Islet precursor cell (in vitro differentiated cells): ENCODE results near the gene PRRG2.
"Not testable (repeated sequence)": the region's sequence is repeated elsewhere in the genome, so short reads cannot be mapped to it uniquely, and the experiment has no call there.

Experiments used
- DNase-seq: peaks from one replicate; pipeline ENCODE4 v3.0.0-alpha.2; 2018

PRRG2 gene

GRCh38 chr19:49614096-49614833 lies 33.1 kb downstream of the PRRG2 start:
- DNase-seq = peak; percentile 68

DNA sequence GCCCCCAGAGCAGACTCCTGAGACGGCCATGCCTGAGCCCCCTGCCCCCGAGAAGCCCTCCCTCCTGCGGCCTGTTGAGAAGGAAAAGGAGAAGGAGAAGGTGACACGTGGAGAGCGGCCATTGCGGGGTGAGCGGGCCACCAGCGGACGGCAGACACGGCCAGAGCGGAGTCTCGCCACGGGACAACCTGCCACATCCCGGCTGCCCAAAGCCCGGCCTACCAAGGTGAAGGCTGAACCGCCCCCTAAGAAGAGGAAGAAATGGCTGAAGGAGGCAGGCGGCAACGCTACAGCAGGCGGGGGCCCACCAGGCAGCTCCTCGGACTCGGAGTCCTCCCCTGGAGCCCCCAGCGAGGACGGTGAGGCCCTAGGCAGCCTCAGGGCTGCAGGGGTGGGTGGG lies 34.7 kb downstream of the PRRG2 start:
- DNase-seq = no peak

GRCh38 chr19:49616532-49616931 lies 35.4 kb downstream of the PRRG2 start:
- DNase-seq = no peak

DNA sequence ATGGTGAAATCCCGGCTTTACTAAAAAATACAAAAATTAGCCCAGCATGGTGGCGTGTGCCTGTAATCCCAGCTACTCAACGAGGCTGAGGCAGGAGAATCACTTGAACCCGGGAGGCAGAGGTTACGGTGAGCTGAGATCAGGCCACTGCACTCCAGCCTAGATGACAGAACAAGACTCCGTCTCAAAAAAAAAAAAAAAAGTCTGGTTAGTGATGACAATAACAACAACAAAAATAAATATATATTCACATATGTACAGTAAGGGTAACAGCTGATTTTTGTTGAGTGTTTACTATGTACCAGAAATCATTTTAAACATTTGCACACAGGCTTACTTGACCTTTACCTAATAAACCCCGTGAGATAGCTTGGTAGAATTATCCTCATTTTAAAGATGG lies 35.8 kb downstream of the PRRG2 start:
- DNase-seq = no peak

DNA sequence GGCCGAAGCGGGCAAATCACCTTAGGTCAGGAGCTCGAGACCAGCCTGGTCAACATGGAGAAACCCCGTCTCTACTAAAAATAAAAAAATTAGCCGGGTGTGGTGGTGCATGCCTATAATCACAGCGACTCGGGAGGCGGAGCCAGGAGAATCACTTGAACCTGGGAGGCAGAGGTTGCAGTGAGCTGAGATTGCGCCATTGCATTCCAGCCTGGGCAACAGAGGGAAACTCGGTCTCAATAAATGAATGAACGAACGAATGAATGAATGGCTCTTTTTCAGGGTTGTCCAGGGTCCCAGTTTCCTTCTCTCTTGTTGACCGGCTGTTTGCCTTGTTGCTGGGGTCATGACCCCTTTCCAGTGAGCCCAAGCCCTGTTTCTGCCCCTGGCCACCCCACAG lies 36.7 kb downstream of the PRRG2 start:
- not testable (repeated sequence) for DNase-seq

DNA sequence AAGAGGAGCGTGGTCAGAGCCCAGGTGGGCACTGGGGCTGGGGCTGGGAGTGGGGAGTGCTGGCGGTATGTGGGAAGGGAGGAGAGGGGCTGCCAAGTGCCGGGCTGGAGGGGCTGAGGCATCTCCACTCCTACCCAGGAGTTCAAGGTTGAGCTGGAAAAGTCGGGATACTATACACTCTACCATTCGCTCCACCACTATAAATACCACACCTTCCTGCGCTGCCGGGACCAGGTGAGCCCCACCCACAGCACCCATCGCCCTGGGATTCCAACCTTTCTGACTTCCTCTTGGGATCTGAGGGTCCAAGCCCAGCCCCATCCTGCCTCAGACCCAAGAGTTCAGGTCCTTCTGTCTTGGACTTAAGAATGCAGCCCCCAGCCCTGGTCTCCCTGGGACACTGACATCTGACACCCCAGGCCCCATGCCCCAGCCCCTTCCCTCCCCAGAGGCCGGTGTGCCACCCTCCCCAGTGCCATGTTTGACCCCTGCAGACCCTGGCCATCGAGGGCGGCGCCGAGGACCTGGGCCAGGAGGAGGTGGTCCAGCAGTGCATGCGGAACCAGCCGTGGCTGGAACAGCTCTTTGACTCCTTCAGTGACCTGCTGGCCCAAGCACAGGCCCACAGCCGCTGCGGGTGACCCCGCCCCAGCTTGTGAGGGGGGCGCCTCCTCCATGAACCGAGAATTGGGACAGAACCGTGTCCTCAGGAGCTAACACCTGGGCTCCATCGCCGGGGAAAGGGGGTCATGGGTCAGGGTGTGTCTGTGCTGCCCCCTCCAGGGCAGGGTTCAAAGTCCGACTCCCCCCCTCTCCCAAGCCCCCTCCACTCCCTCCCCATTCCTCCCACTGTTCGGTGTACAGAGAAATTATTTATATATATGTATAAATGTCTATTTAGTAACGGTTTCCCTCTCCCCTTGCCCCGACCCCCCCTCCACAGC lies 44.1 kb downstream of the PRRG2 start:
- no peak for DNase-seq

DNA sequence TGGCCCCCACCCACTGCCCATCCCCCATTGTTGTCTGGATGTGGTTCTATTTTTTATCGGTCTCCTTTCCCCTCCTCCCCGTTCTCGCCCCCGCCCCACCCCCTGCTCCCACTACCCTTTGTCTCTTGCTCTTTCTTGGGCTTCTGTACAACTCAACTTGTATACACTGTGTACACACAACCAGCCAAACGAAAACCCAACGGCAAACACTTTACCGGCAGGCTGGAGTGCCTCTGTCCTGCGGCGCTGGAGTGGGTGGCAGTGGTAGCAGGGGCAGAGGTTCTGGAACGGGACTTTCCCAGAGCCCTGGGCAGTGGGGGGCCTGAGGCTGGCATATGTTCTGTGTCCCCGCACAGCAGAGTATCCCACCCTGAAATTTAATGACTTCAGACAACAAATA lies 45.1 kb downstream of the PRRG2 start:
- DNase-seq = no peak

- DNase-seq = no peak
Observed at GRCh38 chr19:49629659-49630058, 48.5 kb downstream of the PRRG2 start.

DNA sequence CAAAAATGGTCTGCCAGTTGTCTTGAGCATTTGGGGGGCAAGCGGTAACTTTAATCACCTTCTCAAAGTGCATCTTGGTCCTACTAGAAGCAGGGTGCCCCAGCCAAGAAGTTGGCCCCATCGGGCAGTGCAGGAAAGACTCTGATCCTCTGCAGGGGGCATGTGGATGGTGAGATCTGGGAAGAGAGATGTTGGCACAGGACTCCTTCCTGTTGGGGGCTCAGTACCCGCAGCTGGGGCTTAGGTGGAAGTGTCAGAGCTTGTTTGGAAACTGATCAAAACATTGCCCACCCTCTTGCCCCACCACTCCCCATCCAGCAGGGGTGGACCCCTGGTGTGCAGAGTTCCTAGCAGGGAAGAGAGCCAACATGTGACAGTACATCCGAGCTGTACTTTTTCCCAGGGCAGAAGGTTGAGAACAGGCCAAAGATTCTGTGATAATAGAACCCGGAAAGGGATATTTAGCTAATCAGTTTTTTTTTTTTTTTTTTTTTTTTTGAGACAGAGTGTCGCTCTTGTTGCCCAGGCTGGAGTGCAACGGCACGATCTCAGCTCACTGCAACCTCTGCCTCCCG lies 50.0 kb downstream of the PRRG2 start:
- no peak for DNase-seq

GRCh38 chr19:49631610-49632192 lies 50.6 kb downstream of the PRRG2 start:
- no peak for DNase-seq

GRCh38 chr19:49632576-49632975 lies 51.5 kb downstream of the PRRG2 start:
- DNase-seq = no peak

GRCh38 chr19:49633273-49633672 lies 52.2 kb downstream of the PRRG2 start:
- not testable (repeated sequence) for DNase-seq

- no peak for DNase-seq
Observed at GRCh38 chr19:49635530-49636232, 54.6 kb downstream of the PRRG2 start.

DNA sequence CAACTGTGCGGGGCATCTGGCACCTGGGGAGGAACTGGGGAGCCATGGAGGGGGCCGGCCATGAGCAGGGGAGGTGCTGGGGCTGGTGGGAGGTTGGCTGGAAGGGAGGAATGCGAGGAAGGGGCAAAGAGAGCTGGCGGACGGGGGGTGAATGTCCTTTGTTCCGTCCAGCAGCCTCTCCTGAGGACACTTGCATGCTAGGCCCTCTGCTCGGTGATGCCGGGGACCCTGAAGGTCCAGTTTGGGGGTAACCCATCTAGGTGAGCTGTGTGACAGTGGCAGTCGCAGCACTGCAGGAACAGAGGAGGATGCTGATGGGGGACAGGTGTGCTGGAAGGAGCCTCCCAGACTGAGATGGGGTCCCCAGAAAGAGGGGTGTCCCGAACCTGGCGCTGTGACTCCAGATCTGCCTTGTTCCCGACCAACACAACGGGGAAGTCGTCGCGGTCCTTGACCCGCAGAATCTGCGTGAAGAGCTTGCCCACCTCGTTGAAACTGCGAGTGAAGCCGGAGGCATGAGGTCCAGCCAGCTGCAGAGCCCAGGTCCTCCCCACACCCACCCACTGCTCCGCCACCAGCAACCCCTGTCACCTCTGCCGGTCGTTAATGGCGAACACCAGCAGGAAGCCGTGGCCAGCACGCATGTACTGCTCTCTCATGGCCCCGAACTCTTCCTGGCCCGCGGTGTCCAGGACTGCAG lies 55.3 kb downstream of the PRRG2 start:
- DNase-seq = no peak

GRCh38 chr19:49637821-49638738 lies 57.0 kb downstream of the PRRG2 start:
- DNase-seq = peak; percentile 92

- DNase-seq = no peak
Observed at GRCh38 chr19:49639401-49640112, 58.4 kb downstream of the PRRG2 start.

DNA sequence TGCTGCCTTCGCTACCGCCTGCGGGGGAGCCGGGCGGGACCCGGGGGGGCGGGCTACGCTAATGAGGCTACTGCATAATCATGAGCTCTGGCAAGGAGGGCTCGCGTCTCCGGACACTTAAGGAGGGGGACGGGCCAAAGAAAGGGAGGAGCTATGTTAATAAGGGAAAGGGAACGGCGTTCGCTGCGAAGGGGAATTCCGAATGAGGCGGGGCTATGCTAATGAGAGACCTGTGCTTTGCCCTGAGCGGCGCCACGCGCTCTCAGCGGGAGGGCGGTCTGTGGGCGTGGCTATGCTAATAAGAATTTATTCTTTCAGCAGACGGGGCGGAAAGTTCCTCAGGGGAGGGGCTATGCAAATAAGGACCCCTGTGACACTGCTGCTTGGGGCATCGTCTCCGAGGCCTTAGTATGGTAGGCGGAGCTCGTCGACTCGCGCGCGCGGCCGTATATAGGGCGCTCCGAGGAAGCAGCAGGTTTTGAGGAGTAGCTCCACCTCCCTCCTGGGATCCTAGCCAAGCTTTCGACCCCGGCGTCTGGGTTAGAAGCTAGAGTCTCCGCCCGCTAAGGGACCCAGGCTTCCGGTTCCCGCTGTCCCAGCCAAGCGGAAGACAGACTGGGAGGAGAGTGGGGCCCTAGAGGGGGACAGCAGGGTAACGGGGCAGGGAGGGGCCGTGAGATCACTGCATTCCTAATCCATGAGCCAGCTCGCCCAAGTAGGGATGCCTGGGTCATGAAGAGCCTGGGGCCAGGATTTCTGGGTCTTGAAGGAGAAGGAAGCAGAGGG lies 59.2 kb downstream of the PRRG2 start, which contains the start of gene RRAS:
RRAS (minus strand) TSS at position 31 of the 786 bp plus-strand sequence. CDS start 45 bp downstream, outside the sequence.
- DNase-seq = peak; percentile 100
